Cardiac septum (tissue), 1 donor: ENCODE results near the gene FOXI1. TPM values are rescaled to one million over a fixed set of nuclear protein-coding genes. Genes with fewer than 3 reads are reported as not detected.

ENCODE experiments used
- DNase-seq: peaks from one replicate; pipeline ENCODE4 v3.0.0-alpha.2; 2020; ENCODE audit warnings: low spot score
- intact Hi-C: fragments of 100-400 bp; cut with DNase I; formaldehyde crosslinking; loops from one replicate; pipeline ENCODE4 v1.14.0; 2022
- total RNA-seq: library from RNA; stranded (reverse); fragmentation: NEBNext Ultra II Directional; extraction: Animal tissue kit (Norgen Biotek cat#: 25700); gene quantifications from one replicate; pipeline ENCODE4 v1.2.1, GENCODE V29; 2021
- donor health status: DM: no; HTN: no; CAD: no.

The FOXI1 gene
- total RNA-seq, 1 donor from 2014 or later = not detected

GRCh38 chr5:170147051-170147752 is 41.5 kb downstream of the FOXI1 start:
- intact Hi-C loops = no loop called here
- DNase-seq = no peak

GRCh38 chr5:170147753-170148264 is 42.1 kb downstream of the FOXI1 start:
- DNase-seq = no peak
- intact Hi-C loops = no loop called here

GRCh38 chr5:170148430-170149205 is 42.9 kb downstream of the FOXI1 start:
- DNase-seq = no peak
- intact Hi-C loops = no loop called here

GRCh38 chr5:170149206-170149515 is 43.5 kb downstream of the FOXI1 start:
- no peak for DNase-seq
- intact Hi-C loops = no loop called here

- intact Hi-C loops = no loop called here
- DNase-seq = no peak
These were observed 45.0 kb downstream of the FOXI1 start for GRCh38 chr5:170150713-170151096.

- intact Hi-C loops = no loop called here
- DNase-seq = no peak
These were observed 45.6 kb downstream of the FOXI1 start for GRCh38 chr5:170151097-170151831.

GRCh38 chr5:170152767-170153166 is 47.1 kb downstream of the FOXI1 start:
- intact Hi-C loops = no loop called here
- no peak for DNase-seq

- no peak for DNase-seq
- intact Hi-C loops = no loop called here
These were observed 48.6 kb downstream of the FOXI1 start for GRCh38 chr5:170154297-170154696.

GRCh38 chr5:170154744-170155143 is 49.0 kb downstream of the FOXI1 start:
- intact Hi-C loops = no loop called here
- DNase-seq = no peak

GRCh38 chr5:170155771-170156170 is 50.1 kb downstream of the FOXI1 start:
- intact Hi-C loops = no loop called here
- DNase-seq = no peak

GRCh38 chr5:170159101-170159698 is 53.5 kb downstream of the FOXI1 start:
- intact Hi-C loops = no loop called here
- no peak for DNase-seq

Other genes starting within 250 kb of the FOXI1 start
- gene INSYN2B, start 125.4 kb upstream of the FOXI1 start, total RNA-seq = not detected
- not detected for gene C5orf58, start 127.1 kb downstream of the FOXI1 start, total RNA-seq
- gene LCP2, start 191.9 kb downstream of the FOXI1 start, total RNA-seq = 6.2 TPM